Measurements from ENCODE around the gene COX7A2. TPM values are rescaled to one million over a fixed set of nuclear protein-coding genes. Genes with fewer than 3 reads are reported as not detected.

The COX7A2 gene
- total RNA-seq, 6 donors from 2014 or later, result 38.8 to 309 (median 181) TPM

GRCh38 chr6:75244063-75244584 lies 523 bp upstream of the COX7A2 start:
- no peaks in the 10 kb centered on the region for H3K9me3 ChIP-seq
- H3K27me3 ChIP-seq, result no peaks in the 10 kb centered on the region
- TF ChIP-seq CTCF (IDR thresholded peaks at IDR 0.05) (peak in 1 of 6 experiments; percentile 4), POLR2AphosphoS5 (IDR thresholded peaks at IDR 0.05) (no peak), POLR2A (IDR thresholded peaks at IDR 0.05) (no peak), EP300 (IDR thresholded peaks at IDR 0.05) (no peak)
- H3K36me3 ChIP-seq, result peaks cover 4 to 23% (median 10%) of the 10 kb centered on the region in 4 donors
- ATAC-seq (ENCODE audit: low FRiP score in 2 of 2) (peak; percentile 7 to 26), DNase-seq (no peak)
- peak overlapping the region; percentile 86 to 94 (median 88) for H3K27ac ChIP-seq
- peak overlapping the region; percentile 35 to 76 (median 55) for H3K4me3 ChIP-seq
- 12 to 22% methylated on average over 15 of the region's 15 CpGs for WGBS, 2 donors
- H3K4me1 ChIP-seq, result peaks cover 13 to 33% (median 25%) of the 10 kb centered on the region in 4 donors

GRCh38 chr6:75236630-75237029 lies 7.0 kb downstream of the COX7A2 start:
- peaks cover 18 to 57% (median 28%) of the 10 kb centered on the region in 4 donors for H3K36me3 ChIP-seq
- H3K4me1 ChIP-seq, result peaks cover 0 to 12% (median 8%) of the 10 kb centered on the region in 4 donors
- H3K4me3 ChIP-seq, result no peak overlapping the region
- TF ChIP-seq POLR2AphosphoS5 (IDR thresholded peaks at IDR 0.05) (no peak), POLR2A (IDR thresholded peaks at IDR 0.05) (no peak), EP300 (IDR thresholded peaks at IDR 0.05) (no peak), CTCF (IDR thresholded peaks at IDR 0.05) (no peak)
- no peaks in the 10 kb centered on the region for H3K9me3 ChIP-seq
- WGBS, 2 donors, result 78 to 91% methylated on average over 4 of the region's 4 CpGs
- no peaks in the 10 kb centered on the region for H3K27me3 ChIP-seq
- ATAC-seq (ENCODE audit: low FRiP score in 2 of 2) (no peak), DNase-seq (no peak)
- H3K27ac ChIP-seq, result no peak overlapping the region

GRCh38 chr6:75235271-75235670 lies 8.3 kb downstream of the COX7A2 start:
- DNase-seq (no peak), ATAC-seq (ENCODE audit: low FRiP score in 2 of 2) (no peak)
- Histone ChIP-seq H3K9me3 (no peaks in the 10 kb centered on the region), H3K4me3 (no peak overlapping the region), H3K27me3 (no peaks in the 10 kb centered on the region), H3K36me3 (peaks cover 18 to 46% (median 27%) of the 10 kb centered on the region in 4 donors), H3K27ac (no peak overlapping the region), H3K4me1 (peaks cover 0 to 2% (median 0%) of the 10 kb centered on the region in 4 donors)
- TF ChIP-seq EP300 (IDR thresholded peaks at IDR 0.05), result no peak
- WGBS, 2 donors, result 72 to 85% methylated on average over 2 of the region's 2 CpGs

- ATAC-seq (ENCODE audit: low FRiP score in 2 of 2) (no peak), DNase-seq (no peak)
- Histone ChIP-seq H3K27ac (no peak overlapping the region), H3K27me3 (no peaks in the 10 kb centered on the region), H3K36me3 (peaks cover 16 to 36% (median 19%) of the 10 kb centered on the region in 4 donors), H3K9me3 (no peaks in the 10 kb centered on the region), H3K4me3 (no peak overlapping the region), H3K4me1 (peaks cover 0 to 3% (median 0%) of the 10 kb centered on the region in 4 donors)
- TF ChIP-seq POLR2AphosphoS5 (IDR thresholded peaks at IDR 0.05), result no peak
- no peak for TF ChIP-seq CTCF (IDR thresholded peaks at IDR 0.05)
- no peak for TF ChIP-seq POLR2A (IDR thresholded peaks at IDR 0.05)
- TF ChIP-seq EP300 (IDR thresholded peaks at IDR 0.05), result no peak
- 61 to 77% methylated on average over 3 of the region's 3 CpGs for WGBS, 2 donors
Observed at GRCh38 chr6:75234126-75234865, 9.3 kb downstream of the COX7A2 start.

- Histone ChIP-seq H3K4me1 (peaks cover 0 to 3% (median 0%) of the 10 kb centered on the region in 4 donors), H3K4me3 (no peak overlapping the region), H3K27ac (no peak overlapping the region), H3K9me3 (no peaks in the 10 kb centered on the region), H3K36me3 (peaks cover 9 to 26% (median 12%) of the 10 kb centered on the region in 4 donors), H3K27me3 (no peaks in the 10 kb centered on the region)
- no peak for TF ChIP-seq CTCF (IDR thresholded peaks at IDR 0.05)
- no peak for TF ChIP-seq EP300 (IDR thresholded peaks at IDR 0.05)
- no peak for TF ChIP-seq POLR2AphosphoS5 (IDR thresholded peaks at IDR 0.05)
- TF ChIP-seq POLR2A (IDR thresholded peaks at IDR 0.05), result no peak
- no peak for DNase-seq
- 92 to 96% methylated on average over 4 of the region's 4 CpGs for WGBS, 2 donors
- ATAC-seq (ENCODE audit: low FRiP score in 2 of 2), result no peak
Observed at GRCh38 chr6:75233092-75233615, 10.4 kb downstream of the COX7A2 start.
